ENCODE data around the gene MAPK11.

DNA sequence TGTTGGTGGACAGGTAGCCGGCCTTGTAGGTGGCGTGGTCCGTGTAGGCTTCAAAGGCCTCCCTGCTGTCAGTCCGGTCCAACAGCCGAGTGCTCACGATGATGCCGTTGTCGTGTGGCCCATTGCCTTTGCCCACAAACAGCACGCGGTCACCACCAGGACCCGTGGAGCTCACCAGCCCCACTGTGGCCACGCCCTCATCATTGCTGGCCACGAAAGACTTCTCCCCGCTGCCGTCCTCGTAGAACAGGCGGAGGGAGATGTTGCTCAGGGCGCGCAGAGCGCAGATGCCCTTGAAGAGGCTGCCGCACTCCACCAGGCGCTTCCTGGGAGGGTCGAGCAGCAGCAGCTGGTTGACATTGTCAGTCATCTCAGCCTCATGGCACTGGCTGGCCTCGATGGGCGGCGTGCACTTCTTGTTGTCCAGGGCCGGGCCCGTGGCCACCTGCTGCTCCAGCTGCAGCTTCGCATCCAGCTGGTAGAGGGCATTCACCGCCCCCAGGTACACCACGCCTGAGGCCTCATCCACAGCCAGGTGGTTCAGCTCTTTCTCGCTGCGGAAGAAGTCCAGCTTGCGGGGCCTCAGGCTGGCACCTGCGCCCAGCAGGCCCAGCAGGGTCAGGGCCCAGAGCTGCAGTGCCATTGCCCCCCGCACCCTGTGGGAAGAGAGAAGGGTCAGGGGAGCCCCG, 19.9 kb upstream of the MAPK11 start:
- TF ChIP-seq, protein P1, sequence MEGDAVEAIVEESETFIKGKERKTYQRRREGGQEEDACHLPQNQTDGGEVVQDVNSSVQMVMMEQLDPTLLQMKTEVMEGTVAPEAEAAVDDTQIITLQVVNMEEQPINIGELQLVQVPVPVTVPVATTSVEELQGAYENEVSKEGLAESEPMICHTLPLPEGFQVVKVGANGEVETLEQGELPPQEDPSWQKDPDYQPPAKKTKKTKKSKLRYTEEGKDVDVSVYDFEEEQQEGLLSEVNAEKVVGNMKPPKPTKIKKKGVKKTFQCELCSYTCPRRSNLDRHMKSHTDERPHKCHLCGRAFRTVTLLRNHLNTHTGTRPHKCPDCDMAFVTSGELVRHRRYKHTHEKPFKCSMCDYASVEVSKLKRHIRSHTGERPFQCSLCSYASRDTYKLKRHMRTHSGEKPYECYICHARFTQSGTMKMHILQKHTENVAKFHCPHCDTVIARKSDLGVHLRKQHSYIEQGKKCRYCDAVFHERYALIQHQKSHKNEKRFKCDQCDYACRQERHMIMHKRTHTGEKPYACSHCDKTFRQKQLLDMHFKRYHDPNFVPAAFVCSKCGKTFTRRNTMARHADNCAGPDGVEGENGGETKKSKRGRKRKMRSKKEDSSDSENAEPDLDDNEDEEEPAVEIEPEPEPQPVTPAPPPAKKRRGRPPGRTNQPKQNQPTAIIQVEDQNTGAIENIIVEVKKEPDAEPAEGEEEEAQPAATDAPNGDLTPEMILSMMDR (conservative IDR thresholded peaks at IDR 0.05): no peak
- no peak for TF ChIP-seq EZH2 (IDR thresholded peaks at IDR 0.05; ENCODE audit: low read depth)

Data from PC-9 (cell line).